HL-60 (cell line): ENCODE data around the gene POLR2M.

ENCODE experiments used
- DNase-seq, 2 experiments: peaks; one replicate each; pipeline ENCODE4 v3.0.0-alpha.2; 2010 to 2020; ENCODE audit warnings: low read depth in 1 of 2, low spot score in 1 of 2
- H3K27ac ChIP-seq: fragments of 250-450 bp; sonication (Bioruptor Pico); replicated peaks from 2 replicates; pipeline ENCODE4 v1.5.1; 2020; ENCODE audit warnings: mild to moderate bottlenecking, moderate library complexity
- H3K27me3 ChIP-seq: fragments of 250-450 bp; sonication (Bioruptor Pico); 2 replicates; pipeline ENCODE4 v1.5.1; 2021; ENCODE audit warnings: mild to moderate bottlenecking, moderate library complexity; ENCODE audit not compliant: insufficient read depth, poor library complexity, severe bottlenecking
- H3K4me3 ChIP-seq: replicated peaks from 2 replicates; pipeline ENCODE4 v1.5.1; 2011; ENCODE audit warnings: mild to moderate bottlenecking, control low read depth, low read length; ENCODE audit not compliant: insufficient read depth
- CTCF ChIP-seq: IDR thresholded peaks from one replicate; pipeline ENCODE4 v1.5.1; 2011; ENCODE audit warnings: low read length, control low read depth, inconsistent platforms; ENCODE audit not compliant: insufficient read depth
- GABPA ChIP-seq: IDR thresholded peaks from 2 replicates; pipeline ENCODE4 v1.6.1; 2012; ENCODE audit warnings: low read depth
- POLR2AphosphoS5 ChIP-seq: IDR thresholded peaks from 2 replicates; pipeline ENCODE4 v1.6.1; 2012; ENCODE audit warnings: low read depth
- REST ChIP-seq: IDR thresholded peaks from 2 replicates; pipeline ENCODE4 v1.6.1; 2012; ENCODE audit warnings: low read depth; ENCODE audit not compliant: insufficient replicate concordance
- SPI1 ChIP-seq: IDR thresholded peaks from 2 replicates; pipeline ENCODE4 v1.6.1; 2012; ENCODE audit warnings: low read depth, mild to moderate bottlenecking, borderline replicate concordance

The POLR2M gene

GRCh38 chr15:57667171-57667849 is 39.2 kb upstream of the POLR2M start:
- no peak for DNase-seq
- no peak overlapping the region for H3K4me3 ChIP-seq
- no peak for TF ChIP-seq CTCF
- TF ChIP-seq SPI1: no peak
- no peak for TF ChIP-seq POLR2AphosphoS5
- no peak for TF ChIP-seq REST
- no peak for TF ChIP-seq GABPA
- no peak overlapping the region for H3K27ac ChIP-seq
- peaks cover 6% of the 10 kb centered on the region for H3K27me3 ChIP-seq

GRCh38 chr15:57668016-57668415 is 38.5 kb upstream of the POLR2M start:
- no peak for DNase-seq

More at GRCh38 chr15:57668016-57668415, 38.5 kb upstream of the POLR2M start:
- Histone ChIP-seq H3K4me3 (no peak overlapping the region), H3K27me3 (peaks cover 6% of the 10 kb centered on the region), H3K27ac (no peak overlapping the region)
- TF ChIP-seq SPI1 (no peak), CTCF (no peak), REST (no peak), POLR2AphosphoS5 (no peak), GABPA (no peak)
